Measurements from ENCODE around the gene FURIN.

FURIN gene

GRCh38 chr15:90914305-90915080 is 46.1 kb downstream of the FURIN start:
- H3K4me3 ChIP-seq (ENCODE audit: low read depth, low read length) = no peak overlapping the region
- H3K27me3 ChIP-seq = no peaks in the 10 kb centered on the region
- peaks cover 24% of the 10 kb centered on the region for H3K36me3 ChIP-seq
- H3K9me3 ChIP-seq = no peaks in the 10 kb centered on the region
- no peaks in the 10 kb centered on the region for H3K4me1 ChIP-seq
- TF ChIP-seq CTCF (IDR thresholded peaks at IDR 0.05; ENCODE audit: low read depth, low read length) = no peak
- no peak for DNase-seq

- no peak for DNase-seq
- Histone ChIP-seq H3K9me3 (no peaks in the 10 kb centered on the region), H3K4me3 (ENCODE audit: low read depth, low read length) (no peak overlapping the region), H3K27me3 (no peaks in the 10 kb centered on the region), H3K36me3 (peaks cover 18% of the 10 kb centered on the region), H3K4me1 (no peaks in the 10 kb centered on the region)
- no peak for TF ChIP-seq CTCF (IDR thresholded peaks at IDR 0.05; ENCODE audit: low read depth, low read length)
Measured at GRCh38 chr15:90915216-90915807, 46.9 kb downstream of the FURIN start.

GRCh38 chr15:90915808-90916440 is 47.5 kb downstream of the FURIN start:
- H3K9me3 ChIP-seq = no peaks in the 10 kb centered on the region
- peaks cover 16% of the 10 kb centered on the region for H3K36me3 ChIP-seq
- no peak for TF ChIP-seq CTCF (IDR thresholded peaks at IDR 0.05; ENCODE audit: low read depth, low read length)
- no peak for DNase-seq
- H3K4me3 ChIP-seq (ENCODE audit: low read depth, low read length) = no peak overlapping the region
- no peaks in the 10 kb centered on the region for H3K27me3 ChIP-seq
- no peaks in the 10 kb centered on the region for H3K4me1 ChIP-seq

GRCh38 chr15:90916461-90916860 is 48.1 kb downstream of the FURIN start:
- DNase-seq = no peak
- TF ChIP-seq CTCF (IDR thresholded peaks at IDR 0.05; ENCODE audit: low read depth, low read length) = no peak
- H3K4me1 ChIP-seq = no peaks in the 10 kb centered on the region
- H3K9me3 ChIP-seq = no peaks in the 10 kb centered on the region
- H3K27me3 ChIP-seq = no peaks in the 10 kb centered on the region
- peaks cover 16% of the 10 kb centered on the region for H3K36me3 ChIP-seq
- no peak overlapping the region for H3K4me3 ChIP-seq (ENCODE audit: low read depth, low read length)

GRCh38 chr15:90917569-90917968 is 49.2 kb downstream of the FURIN start:
- Histone ChIP-seq H3K27me3 (no peaks in the 10 kb centered on the region), H3K36me3 (peaks cover 8% of the 10 kb centered on the region), H3K4me3 (ENCODE audit: low read depth, low read length) (no peak overlapping the region), H3K9me3 (no peaks in the 10 kb centered on the region), H3K4me1 (no peaks in the 10 kb centered on the region)
- DNase-seq = no peak
- no peak for TF ChIP-seq CTCF (IDR thresholded peaks at IDR 0.05; ENCODE audit: low read depth, low read length)

Measured in BE2C (cell line).